ENCODE data around the gene RHEB.

RHEB gene

GRCh38 chr7:151508991-151509390, 10.7 kb downstream of the RHEB start:
- TF ChIP-seq ZFX (IDR thresholded peaks at IDR 0.05; ENCODE audit: borderline replicate concordance) (no peak), CTCF (IDR thresholded peaks at IDR 0.05) (no peak)
- no peak overlapping the region for H3K27ac ChIP-seq

GRCh38 chr7:151507806-151508205, 11.9 kb downstream of the RHEB start:
- no peak overlapping the region for H3K27ac ChIP-seq
- TF ChIP-seq ZFX (IDR thresholded peaks at IDR 0.05; ENCODE audit: borderline replicate concordance) (no peak), CTCF (IDR thresholded peaks at IDR 0.05) (no peak)

GRCh38 chr7:151506901-151507382, 12.8 kb downstream of the RHEB start:
- TF ChIP-seq CTCF (IDR thresholded peaks at IDR 0.05) (peak; percentile 24; the same call in 1 of the 2 replicates), ZFX (IDR thresholded peaks at IDR 0.05; ENCODE audit: borderline replicate concordance) (no peak)
- no peak overlapping the region for H3K27ac ChIP-seq

GRCh38 chr7:151505836-151506468, 13.7 kb downstream of the RHEB start:
- H3K27ac ChIP-seq = no peak overlapping the region
- TF ChIP-seq CTCF (IDR thresholded peaks at IDR 0.05) = no peak
- no peak for TF ChIP-seq ZFX (IDR thresholded peaks at IDR 0.05; ENCODE audit: borderline replicate concordance)

GRCh38 chr7:151505433-151505832, 14.3 kb downstream of the RHEB start:
- no peak overlapping the region for H3K27ac ChIP-seq

GRCh38 chr7:151504715-151505326, 14.9 kb downstream of the RHEB start:
- no peak overlapping the region for H3K27ac ChIP-seq
- TF ChIP-seq ZFX (IDR thresholded peaks at IDR 0.05; ENCODE audit: borderline replicate concordance) (no peak), CTCF (IDR thresholded peaks at IDR 0.05) (no peak)

More at GRCh38 chr7:151505433-151505832, 14.3 kb downstream of the RHEB start:
- no peak for TF ChIP-seq CTCF (IDR thresholded peaks at IDR 0.05)
- no peak for TF ChIP-seq ZFX (IDR thresholded peaks at IDR 0.05; ENCODE audit: borderline replicate concordance)
